BE2C (cell line): ENCODE data around the gene VPS13D.

Source experiments
- DNase-seq: peaks from one replicate; pipeline ENCODE4 v3.0.0-alpha.2; 2020
- H3K27me3 ChIP-seq: fragments of 250-450 bp; sonication (Bioruptor Pico); 2 replicates; pipeline ENCODE4 v1.5.1; 2020; ENCODE audit warnings: mild to moderate bottlenecking
- H3K36me3 ChIP-seq: fragments of 250-450 bp; sonication (Bioruptor Pico); 2 replicates; pipeline ENCODE4 v1.5.1; 2020; ENCODE audit warnings: mild to moderate bottlenecking
- H3K4me1 ChIP-seq: fragments of 250-450 bp; sonication (Bioruptor Pico); 2 replicates; pipeline ENCODE4 v1.5.1; 2020
- H3K4me3 ChIP-seq: 2 replicates; pipeline ENCODE4 v1.5.1; 2011; ENCODE audit warnings: low read depth, low read length
- H3K9me3 ChIP-seq: fragments of 250-450 bp; sonication (Bioruptor Pico); 2 replicates; pipeline ENCODE4 v1.5.1; 2020
- TF ChIP-seq, protein P1 (sequence below): IDR thresholded peaks from 2 replicates; pipeline ENCODE4 v1.5.1; 2012; ENCODE audit warnings: mild to moderate bottlenecking, low read depth, low read length

VPS13D gene

GRCh38 chr1:12188115-12188514 lies 41.7 kb upstream of the VPS13D start:
- Histone ChIP-seq H3K27me3 (peaks cover 10% of the 10 kb centered on the region; the same call in 1 of the 2 replicates), H3K4me3 (no peak overlapping the region), H3K4me1 (no peaks in the 10 kb centered on the region), H3K9me3 (no peaks in the 10 kb centered on the region), H3K36me3 (no peaks in the 10 kb centered on the region)
- no peak for DNase-seq
- TF ChIP-seq, protein P1, sequence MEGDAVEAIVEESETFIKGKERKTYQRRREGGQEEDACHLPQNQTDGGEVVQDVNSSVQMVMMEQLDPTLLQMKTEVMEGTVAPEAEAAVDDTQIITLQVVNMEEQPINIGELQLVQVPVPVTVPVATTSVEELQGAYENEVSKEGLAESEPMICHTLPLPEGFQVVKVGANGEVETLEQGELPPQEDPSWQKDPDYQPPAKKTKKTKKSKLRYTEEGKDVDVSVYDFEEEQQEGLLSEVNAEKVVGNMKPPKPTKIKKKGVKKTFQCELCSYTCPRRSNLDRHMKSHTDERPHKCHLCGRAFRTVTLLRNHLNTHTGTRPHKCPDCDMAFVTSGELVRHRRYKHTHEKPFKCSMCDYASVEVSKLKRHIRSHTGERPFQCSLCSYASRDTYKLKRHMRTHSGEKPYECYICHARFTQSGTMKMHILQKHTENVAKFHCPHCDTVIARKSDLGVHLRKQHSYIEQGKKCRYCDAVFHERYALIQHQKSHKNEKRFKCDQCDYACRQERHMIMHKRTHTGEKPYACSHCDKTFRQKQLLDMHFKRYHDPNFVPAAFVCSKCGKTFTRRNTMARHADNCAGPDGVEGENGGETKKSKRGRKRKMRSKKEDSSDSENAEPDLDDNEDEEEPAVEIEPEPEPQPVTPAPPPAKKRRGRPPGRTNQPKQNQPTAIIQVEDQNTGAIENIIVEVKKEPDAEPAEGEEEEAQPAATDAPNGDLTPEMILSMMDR, result no peak

- Histone ChIP-seq H3K36me3 (no peaks in the 10 kb centered on the region), H3K4me1 (no peaks in the 10 kb centered on the region), H3K4me3 (no peak overlapping the region), H3K27me3 (peaks cover 10% of the 10 kb centered on the region; the same call in 1 of the 2 replicates), H3K9me3 (no peaks in the 10 kb centered on the region)
- DNase-seq, result no peak
- TF ChIP-seq, protein P1, result no peak
These were observed 41.0 kb upstream of the VPS13D start for GRCh38 chr1:12188657-12189327.

DNA sequence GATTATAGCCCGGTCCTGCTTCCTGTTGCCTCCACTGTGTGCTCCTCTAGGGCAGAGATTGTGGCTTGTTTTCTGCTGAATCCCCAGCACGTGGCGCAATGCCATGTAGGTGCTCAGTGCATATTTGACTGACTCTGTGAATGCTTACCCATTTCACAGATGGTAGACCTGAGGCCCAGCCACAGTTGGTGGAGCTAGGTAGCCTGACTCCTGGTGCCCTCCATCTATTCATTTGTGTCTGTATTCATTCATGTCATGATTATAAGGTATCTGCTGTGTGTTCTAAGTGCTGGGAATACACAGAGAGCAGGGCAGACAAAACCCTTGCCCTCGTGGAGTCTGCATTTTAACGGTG lies 40.5 kb upstream of the VPS13D start:
- Histone ChIP-seq H3K36me3 (no peaks in the 10 kb centered on the region), H3K4me1 (no peaks in the 10 kb centered on the region), H3K9me3 (no peaks in the 10 kb centered on the region), H3K27me3 (peaks cover 10% of the 10 kb centered on the region; the same call in 1 of the 2 replicates), H3K4me3 (no peak overlapping the region)
- DNase-seq, result no peak
- TF ChIP-seq, protein P1, result no peak

DNA sequence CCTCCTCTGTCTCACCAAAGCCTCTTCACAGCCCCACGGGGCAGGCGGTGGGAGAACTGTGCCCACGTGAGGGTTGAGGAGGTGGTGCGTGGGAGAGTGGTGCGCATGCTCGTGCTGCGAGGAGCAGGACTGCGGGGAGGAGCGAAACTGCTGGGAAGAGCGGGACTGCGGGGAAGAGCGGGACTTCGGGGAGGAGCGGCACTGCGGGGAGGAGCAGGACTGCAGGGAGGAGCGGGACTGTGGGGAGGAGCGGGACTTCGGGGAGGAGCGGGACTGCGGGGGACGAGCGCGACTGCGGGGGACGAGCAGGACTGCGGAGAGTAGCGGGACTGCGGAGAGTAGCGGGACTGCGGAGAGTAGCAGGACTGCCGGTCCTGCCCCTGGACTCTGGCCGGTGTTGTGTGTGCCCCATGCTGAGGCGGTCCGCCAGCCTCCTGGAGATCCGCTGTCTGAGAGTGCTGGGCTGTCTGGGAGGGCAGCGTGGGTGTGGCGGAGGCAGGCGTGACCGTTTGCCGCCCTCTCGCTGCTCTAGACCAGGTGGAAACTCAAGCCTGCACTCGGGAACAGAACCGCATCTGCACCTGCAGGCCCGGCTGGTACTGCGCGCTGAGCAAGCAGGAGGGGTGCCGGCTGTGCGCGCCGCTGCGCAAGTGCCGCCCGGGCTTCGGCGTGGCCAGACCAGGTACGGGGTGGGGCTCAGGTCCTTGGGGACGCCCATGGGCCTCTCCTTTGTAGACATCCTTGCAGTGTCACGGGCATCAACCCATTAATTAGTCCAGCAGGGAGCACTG lies 38.4 kb upstream of the VPS13D start:
- TF ChIP-seq, protein P1, result no peak
- Histone ChIP-seq H3K4me3 (no peak overlapping the region), H3K27me3 (peaks cover 10% of the 10 kb centered on the region; the same call in 1 of the 2 replicates), H3K4me1 (no peaks in the 10 kb centered on the region), H3K36me3 (no peaks in the 10 kb centered on the region), H3K9me3 (no peaks in the 10 kb centered on the region)
- no peak for DNase-seq

- no peak for DNase-seq
- H3K36me3 ChIP-seq, result no peaks in the 10 kb centered on the region
- TF ChIP-seq, protein P1, result no peak
- H3K9me3 ChIP-seq, result no peaks in the 10 kb centered on the region
- no peak overlapping the region for H3K4me3 ChIP-seq
- H3K4me1 ChIP-seq, result no peaks in the 10 kb centered on the region
- H3K27me3 ChIP-seq, result peaks cover 10% of the 10 kb centered on the region; the same call in 1 of the 2 replicates
These were observed 35.1 kb upstream of the VPS13D start for GRCh38 chr1:12194666-12195216.
